HG02943 (cell line): ENCODE measurements around the gene FTCD.
"Not testable (repeated sequence)": the region's sequence is repeated elsewhere in the genome, so short reads cannot be mapped to it uniquely, and the experiment has no call there.

ENCODE experiments used
- ATAC-seq: cut with Tn5 transposase; IDR thresholded peaks from one replicate; pipeline ENCODE4 v1.9.1; 2021; ENCODE audit warnings: mild to moderate bottlenecking, low read depth, moderate library complexity; ENCODE audit not compliant: unreplicated experiment

FTCD gene

GRCh38 chr21:46171996-46172862 lies 16.9 kb upstream of the FTCD start:
- ATAC-seq = no peak

GRCh38 chr21:46171585-46171984 lies 16.2 kb upstream of the FTCD start:
- ATAC-seq = no peak

GRCh38 chr21:46170436-46171193 lies 15.2 kb upstream of the FTCD start:
- ATAC-seq = not testable (repeated sequence)

DNA sequence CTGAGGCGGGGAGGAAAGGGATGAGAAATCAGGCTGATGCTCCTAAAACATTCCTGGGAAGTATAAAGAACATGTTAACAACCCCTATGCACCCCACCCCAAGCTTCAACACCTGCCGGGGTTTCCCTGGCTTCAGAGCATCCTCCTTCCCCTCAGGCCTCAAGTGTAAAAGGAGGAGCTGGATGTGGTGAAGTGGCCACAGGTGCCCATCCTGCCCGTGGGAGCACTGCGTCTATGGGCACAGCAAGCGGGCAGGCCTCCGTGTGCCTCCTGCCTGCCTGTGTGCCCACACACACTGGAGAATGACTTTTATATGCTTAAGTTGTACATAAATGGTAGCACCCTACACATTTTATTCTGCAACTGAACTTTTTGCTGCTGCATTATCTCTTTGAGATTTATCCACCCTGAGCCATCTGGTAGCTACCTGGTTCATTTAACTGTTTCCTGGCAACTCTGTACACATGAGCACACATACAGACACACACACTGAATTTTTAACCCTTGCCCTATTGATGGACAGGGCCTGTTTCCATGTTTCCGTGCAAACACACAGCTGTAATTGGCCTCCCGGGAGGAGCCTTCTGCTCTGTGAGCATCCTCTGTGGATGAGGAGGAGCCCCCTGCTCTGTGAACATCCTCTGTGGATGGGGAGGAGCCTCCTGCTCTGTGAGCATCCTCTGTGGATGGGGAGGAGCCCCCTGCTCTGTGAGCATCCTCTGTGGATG lies 13.4 kb upstream of the FTCD start:
- ATAC-seq = no peak

DNA sequence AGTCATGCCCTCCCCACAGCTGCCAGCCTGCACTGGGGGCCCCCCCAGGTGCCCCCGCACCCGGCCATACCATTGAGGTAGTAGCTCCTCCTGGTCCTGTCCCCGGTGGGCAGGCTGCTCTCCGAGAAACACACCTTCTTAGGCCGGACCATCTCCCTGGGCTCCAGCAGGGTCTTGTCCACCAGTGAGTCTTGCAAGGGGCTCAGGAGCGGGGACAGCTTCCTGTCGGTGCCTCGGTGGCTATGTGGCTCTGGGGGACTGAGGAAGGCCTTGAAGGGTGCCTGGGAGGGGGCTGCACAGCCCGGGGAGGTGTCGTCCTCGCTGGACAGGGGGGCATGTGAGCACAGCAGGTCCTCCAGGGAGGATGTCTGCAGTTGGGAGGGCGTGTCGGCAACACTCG lies 12.9 kb upstream of the FTCD start:
- ATAC-seq = no peak

DNA sequence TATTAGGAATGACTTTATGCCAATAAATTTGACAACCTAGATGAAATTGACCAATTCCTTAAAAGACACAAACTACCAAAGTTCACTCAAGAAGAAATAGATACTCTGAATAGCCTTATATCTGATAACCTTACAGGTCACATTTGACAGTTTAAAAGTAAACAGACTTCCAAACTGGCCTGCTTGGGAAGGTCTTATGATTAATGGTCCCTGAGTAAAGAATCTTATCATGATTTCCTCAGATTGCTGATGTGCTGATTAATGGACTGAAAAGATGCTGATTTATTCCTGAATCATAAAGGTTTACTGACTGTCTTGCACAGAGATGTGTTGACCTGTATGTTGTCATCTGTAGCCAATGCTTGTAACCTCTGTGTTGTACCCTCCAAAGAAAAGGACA lies 9.7 kb upstream of the FTCD start:
- no peak for ATAC-seq

DNA sequence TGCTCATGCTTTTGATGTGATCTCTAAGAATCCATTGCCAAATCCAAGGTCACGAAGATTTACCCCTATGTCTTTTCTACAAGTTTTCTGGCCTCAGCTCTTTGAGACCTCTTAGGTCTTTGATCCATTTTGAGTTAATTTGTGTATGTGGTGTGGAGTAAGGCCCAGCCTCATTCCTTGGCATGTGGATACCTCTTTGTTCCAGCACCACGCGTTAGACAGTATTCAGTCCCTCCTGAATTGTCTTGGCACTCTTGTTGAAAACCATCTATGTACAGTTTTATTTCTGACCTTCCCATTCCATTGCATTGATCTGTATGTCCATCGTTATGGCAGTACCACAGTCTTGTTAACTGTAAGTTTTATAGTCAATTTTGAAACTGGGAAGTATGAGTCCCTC lies 8.0 kb upstream of the FTCD start:
- no peak for ATAC-seq

DNA sequence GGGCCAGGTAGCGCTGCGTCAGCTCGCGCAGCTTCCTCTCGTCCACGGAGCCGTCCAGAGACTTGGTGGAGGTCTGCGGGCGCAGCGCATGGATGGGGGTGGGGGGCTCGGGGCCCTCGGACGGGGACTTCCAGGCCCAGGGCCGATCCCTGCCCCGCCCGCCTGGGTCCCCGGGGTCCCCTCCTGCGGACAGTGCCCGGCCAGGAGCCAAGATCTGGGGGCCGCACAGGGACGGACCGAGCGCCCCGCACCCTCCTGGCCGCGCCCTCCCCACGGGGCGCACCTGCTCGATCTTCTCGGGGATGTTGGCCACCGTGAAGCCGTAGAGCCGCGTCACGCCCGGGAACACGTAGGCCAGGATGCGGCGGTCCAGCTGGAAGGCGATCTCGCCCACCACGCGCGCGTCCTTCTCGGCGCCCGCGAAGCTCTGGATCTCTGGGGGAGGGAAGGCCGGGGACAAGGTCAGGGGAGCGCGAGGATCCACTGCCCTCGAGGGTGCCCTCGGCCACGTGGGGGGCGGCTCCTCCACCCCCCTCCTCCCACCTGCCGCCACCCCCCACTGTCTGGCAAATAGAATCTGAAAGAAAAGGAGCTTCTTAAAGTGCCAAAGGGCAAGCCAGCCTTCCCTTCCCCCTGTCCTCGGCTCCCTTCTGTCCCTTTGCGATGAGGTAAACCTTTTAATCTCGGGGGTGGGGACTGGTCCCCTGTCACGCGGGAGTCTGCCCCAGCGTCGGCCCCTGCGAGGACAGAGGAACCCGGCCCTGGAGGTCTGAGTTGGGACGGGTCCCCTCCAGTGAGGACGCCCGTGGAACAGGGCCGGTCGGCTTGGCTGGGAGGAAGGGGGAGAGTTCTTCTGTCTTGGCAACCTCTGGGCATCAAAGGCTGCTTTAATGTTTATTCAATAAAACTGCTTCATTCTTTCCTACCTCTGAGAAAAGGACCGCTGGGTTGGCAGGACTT lies 6.5 kb upstream of the FTCD start:
- ATAC-seq = no peak

DNA sequence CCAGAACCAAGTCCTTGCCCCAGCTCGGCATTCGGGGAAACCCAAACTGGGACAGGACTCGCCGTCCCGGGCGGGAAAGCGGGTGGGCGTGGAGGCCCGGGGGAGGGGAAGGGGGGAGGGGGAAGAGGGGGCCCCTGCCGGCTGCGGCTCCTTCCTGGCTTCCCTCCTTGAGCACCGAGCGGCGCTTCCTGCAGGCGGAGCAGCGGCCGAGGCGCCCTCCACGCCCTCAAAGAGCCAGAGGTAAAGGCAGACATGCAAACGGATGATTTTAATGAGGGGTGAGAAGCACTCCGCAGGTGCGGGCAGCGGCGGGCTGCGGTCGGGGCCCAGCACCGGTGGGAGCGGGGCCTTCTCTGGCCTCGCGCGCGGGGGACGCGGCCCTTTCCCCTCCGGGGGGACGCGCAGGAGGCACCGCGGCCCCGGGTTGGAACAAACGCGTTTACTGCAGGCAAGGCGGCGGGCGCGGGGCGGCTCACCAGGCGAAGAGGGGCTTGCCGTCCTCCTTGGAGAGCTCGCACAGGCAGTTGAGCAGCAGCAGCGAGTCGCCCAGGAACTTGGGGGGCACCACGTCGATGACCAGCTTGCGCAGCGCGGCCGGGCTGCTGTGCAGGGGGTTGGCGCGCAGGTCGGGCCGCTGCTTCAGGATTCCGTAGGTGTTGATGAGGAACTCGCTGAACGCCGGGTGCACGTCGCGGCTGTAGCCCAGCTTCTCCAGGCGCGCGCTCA lies 5.7 kb upstream of the FTCD start:
- ATAC-seq = no peak

DNA sequence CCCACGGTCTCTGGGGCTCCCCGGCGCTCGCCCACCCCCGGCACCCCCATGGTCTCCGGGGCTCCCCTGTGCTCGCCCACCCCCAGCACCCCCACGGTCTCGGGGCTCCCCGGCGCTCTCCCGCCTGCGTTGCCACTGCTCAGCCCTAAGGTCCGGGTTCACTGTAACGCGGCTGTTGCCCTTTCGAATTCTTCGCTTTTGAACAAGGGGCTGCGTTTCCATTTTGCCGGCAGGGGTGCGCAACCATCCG lies 5.2 kb upstream of the FTCD start:
- ATAC-seq = no peak

DNA sequence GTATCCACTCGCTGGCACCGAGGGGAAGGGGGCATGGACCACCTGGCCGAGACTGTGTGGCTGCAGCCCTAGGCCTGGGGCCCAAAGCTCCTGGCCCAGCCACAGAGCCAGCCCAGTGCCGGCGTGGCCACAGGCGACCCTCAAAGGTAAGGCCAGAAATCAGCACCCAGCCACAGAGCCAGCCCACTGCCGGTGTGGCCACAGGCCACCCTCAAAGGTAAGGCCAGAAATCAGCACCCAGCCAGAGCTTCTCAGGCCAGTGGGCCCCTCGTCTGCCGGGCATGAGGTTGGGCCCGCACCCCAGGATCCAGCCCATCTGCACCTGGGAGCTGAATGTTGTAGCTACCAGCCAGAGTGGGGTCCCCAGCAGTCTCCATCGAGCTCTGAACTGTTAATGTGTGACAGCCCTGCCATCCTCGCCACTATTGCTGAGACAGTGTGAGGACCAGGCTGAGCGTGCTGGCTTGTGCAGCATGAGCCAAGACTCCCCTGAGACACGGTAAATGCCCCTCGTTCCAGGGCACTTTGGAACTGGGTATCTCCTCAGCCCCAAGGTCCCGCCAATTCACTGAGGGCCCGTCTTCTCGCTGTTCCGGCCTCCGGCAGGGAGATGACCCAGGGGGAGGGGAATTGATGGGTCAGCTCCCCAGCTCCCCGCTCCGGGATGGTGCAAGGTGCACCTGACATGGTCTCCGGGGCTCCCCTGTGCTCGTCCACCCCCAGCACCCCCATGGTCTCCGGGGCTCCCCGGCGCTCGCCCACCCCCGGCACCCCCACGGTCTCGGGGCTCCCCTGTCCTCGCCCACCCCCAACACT lies 4.7 kb upstream of the FTCD start:
- no peak for ATAC-seq

- ATAC-seq = no peak
Measured at GRCh38 chr21:46159390-46159789, 4.0 kb upstream of the FTCD start.

DNA sequence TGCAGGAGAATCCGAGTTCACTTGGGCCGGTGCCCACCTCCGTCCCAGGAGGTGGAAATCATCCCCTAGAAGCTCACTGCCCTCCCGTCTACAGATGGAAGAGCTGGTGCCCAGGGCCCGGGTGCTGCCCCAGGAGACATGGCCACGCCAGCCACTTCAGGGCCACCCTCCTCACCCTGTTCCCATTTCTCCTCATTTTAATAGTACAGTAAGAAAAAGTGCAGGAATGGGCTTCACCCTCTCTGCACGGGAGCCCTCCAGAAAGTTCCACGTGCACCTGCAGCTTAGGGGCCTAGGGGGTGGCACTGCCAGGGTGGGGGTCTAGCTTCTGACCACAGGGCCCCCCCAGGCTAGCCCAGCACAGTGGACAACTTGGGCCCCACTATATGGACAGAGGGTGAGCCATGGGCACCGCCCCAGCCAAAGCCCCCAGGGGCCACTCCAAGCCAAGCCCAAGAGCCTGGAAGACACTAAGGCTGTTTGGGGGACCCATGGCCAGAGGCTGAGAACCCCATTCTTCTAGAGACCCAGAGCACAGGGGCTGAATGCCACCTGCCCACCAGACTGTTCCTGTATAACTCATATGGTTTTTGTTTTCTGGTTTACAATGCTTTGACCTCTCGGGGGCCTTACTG lies 3.4 kb upstream of the FTCD start:
- no peak for ATAC-seq

- ATAC-seq = no peak
Measured at GRCh38 chr21:46157987-46158451, 2.6 kb upstream of the FTCD start.

DNA sequence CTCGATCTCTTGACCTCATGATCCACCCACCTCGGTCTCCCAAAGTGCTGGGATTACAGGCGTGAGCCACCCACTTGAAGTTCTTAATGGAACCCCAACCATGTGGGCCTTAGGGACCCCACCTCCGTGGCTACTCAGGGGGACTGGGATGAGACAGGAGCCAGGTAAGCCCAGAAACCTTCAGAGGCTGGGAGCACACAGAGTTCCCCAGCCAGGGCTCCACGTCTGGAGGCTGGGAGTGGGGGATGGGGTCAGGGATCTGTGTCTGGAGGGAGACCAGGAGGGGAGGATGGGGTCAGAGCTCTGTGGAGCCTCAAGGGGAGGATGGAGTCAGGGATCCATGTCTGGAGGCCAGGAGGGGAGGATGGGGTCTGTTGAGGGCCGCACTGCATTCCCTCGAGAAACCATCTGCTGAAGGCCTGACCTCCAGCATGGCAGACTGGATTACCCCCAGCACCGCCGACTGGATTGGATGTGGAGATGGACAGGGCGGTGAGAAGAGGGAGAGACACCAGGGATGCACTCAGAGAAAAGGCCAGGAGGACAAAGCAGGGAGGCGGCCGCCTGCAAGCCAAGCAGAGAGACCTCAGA lies 2.1 kb upstream of the FTCD start:
- no peak for ATAC-seq

DNA sequence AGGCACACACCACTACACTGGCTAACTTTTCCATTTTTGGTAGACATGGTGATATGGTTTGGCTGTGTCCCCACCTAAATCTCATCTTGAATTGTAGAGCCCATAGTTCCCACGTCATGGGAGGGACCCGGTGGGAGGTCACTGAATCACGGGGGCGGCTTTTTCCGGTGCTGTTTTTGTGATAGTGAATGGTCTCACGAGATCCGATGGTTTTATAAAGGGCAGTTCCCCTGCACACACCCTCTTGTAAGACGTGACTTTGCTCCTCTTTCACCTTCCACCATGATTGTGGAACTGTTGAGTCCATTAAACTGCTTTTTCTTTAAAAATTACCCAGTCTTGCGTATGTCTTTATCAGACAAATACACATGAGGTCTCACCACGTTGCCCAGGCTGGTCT lies 1.3 kb upstream of the FTCD start:
- no peak for ATAC-seq

DNA sequence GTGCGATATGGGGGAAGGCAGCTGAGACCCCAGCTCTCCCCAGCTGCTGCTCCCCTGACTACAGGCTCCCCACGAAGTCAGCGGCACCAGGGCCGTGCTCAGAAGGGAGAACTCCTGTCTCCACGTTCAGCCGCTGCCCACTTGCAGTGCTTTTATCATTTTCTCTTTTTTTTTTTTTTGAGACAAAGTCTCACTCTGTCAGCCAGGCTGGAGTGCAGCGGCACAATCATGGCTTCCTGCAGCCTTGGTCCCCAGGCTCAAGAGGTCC lies 933 bp upstream of the FTCD start:
- ATAC-seq = no peak

GRCh38 chr21:46154955-46155513 lies 345 bp downstream of the FTCD start:
- no peak for ATAC-seq
